H9 (cell line): Measurements from ENCODE around the gene PDLIM7. TPM values are rescaled to one million over a fixed set of nuclear protein-coding genes. Genes with fewer than 3 reads are reported as not detected.

Experiments used
- DNase-seq: peaks from one replicate; pipeline ENCODE4 v3.0.0-alpha.2; 2017
- H2AFZ ChIP-seq: one replicate; pipeline ENCODE4 v1.6.1; 2013; ENCODE audit warnings: mild to moderate bottlenecking, low read length, control low read depth, moderate library complexity
- H2AK5ac ChIP-seq: 2 replicates; pipeline ENCODE4 v1.6.1; 2013; ENCODE audit warnings: low read length, control low read depth, mixed read lengths; ENCODE audit not compliant: insufficient read length
- H2BK120ac ChIP-seq: one replicate; pipeline ENCODE4 v1.6.1; 2013; ENCODE audit warnings: low read depth, mild to moderate bottlenecking, low read length, control low read depth, inconsistent platforms; ENCODE audit not compliant: poor library complexity, severe bottlenecking
- H2BK12ac ChIP-seq: 2 replicates; pipeline ENCODE4 v1.6.1; 2013; ENCODE audit warnings: low read length, control low read depth, mixed read lengths, low read depth; ENCODE audit not compliant: insufficient read length
- H2BK15ac ChIP-seq: 2 replicates; pipeline ENCODE4 v1.6.1; 2013; ENCODE audit warnings: low read depth, low read length, control low read depth
- H2BK20ac ChIP-seq: one replicate; pipeline ENCODE4 v1.6.1; 2013; ENCODE audit warnings: low read depth, mild to moderate bottlenecking, low read length, control low read depth, inconsistent platforms; ENCODE audit not compliant: poor library complexity, severe bottlenecking
- H2BK5ac ChIP-seq: 2 replicates; pipeline ENCODE4 v1.6.1; 2013; ENCODE audit warnings: low read length, control low read depth, mixed read lengths; ENCODE audit not compliant: insufficient read length
- H3K14ac ChIP-seq: 2 replicates; pipeline ENCODE4 v1.6.1; 2013; ENCODE audit warnings: low read length, control low read depth; ENCODE audit not compliant: insufficient read depth
- H3K18ac ChIP-seq: 2 replicates; pipeline ENCODE4 v1.6.1; 2013; ENCODE audit warnings: low read depth, mild to moderate bottlenecking, mixed read lengths, low read length, control low read depth; ENCODE audit not compliant: insufficient read length
- H3K23ac ChIP-seq: 2 replicates; pipeline ENCODE4 v1.6.1; 2013; ENCODE audit warnings: low read length, control low read depth, mixed read lengths, low read depth; ENCODE audit not compliant: insufficient read length
- H3K23me2 ChIP-seq: 2 replicates; pipeline ENCODE4 v1.6.1; 2013; ENCODE audit warnings: low read depth, mild to moderate bottlenecking, mixed read lengths, low read length, control low read depth; ENCODE audit not compliant: insufficient read length, poor library complexity, severe bottlenecking
- H3K27ac ChIP-seq: 2 replicates; pipeline ENCODE4 v1.5.1; 2013; ENCODE audit warnings: low read length, control low read depth, mixed read lengths, low read depth; ENCODE audit not compliant: insufficient read length
- H3K27me3 ChIP-seq: 2 replicates; pipeline ENCODE4 v1.6.1; 2013; ENCODE audit warnings: low read length, control low read depth, inconsistent platforms; ENCODE audit not compliant: insufficient read depth
- H3K4ac ChIP-seq: 2 replicates; pipeline ENCODE4 v1.6.1; 2013; ENCODE audit warnings: low read depth, mild to moderate bottlenecking, control low read depth, inconsistent platforms, low read length, moderate library complexity
- H3K4me1 ChIP-seq: 2 replicates; pipeline ENCODE4 v1.6.1; 2013; ENCODE audit warnings: low read length, control low read depth, inconsistent platforms; ENCODE audit not compliant: insufficient read depth
- H3K4me2 ChIP-seq: 2 replicates; pipeline ENCODE4 v1.6.1; 2013; ENCODE audit warnings: low read length, control low read depth, mixed read lengths; ENCODE audit not compliant: insufficient read length, insufficient read depth
- H3K56ac ChIP-seq: 2 replicates; pipeline ENCODE4 v1.6.1; 2013; ENCODE audit warnings: low read depth, mild to moderate bottlenecking, mixed read lengths, low read length, control low read depth; ENCODE audit not compliant: insufficient read length
- H3K79me1 ChIP-seq: 2 replicates; pipeline ENCODE4 v1.6.1; 2013; ENCODE audit warnings: low read depth, mild to moderate bottlenecking, moderate library complexity, low read length, control low read depth, inconsistent platforms; ENCODE audit not compliant: insufficient read depth, poor library complexity, severe bottlenecking
- H3K79me2 ChIP-seq: 2 replicates; pipeline ENCODE4 v1.6.1; 2013; ENCODE audit warnings: low read length, control low read depth, inconsistent platforms; ENCODE audit not compliant: insufficient read depth
- H3K9ac ChIP-seq: 2 replicates; pipeline ENCODE4 v1.6.1; 2013; ENCODE audit warnings: low read length, control low read depth, mixed read lengths; ENCODE audit not compliant: insufficient read length; ENCODE audit errors: extremely low read depth
- H3K9me3 ChIP-seq: one replicate; pipeline ENCODE4 v1.6.1; 2013; ENCODE audit warnings: low read depth, low read length, inconsistent platforms; ENCODE audit not compliant: control insufficient read depth
- H3T11ph ChIP-seq: one replicate; pipeline ENCODE4 v1.6.1; 2013; ENCODE audit warnings: mild to moderate bottlenecking, low read length, control low read depth, inconsistent platforms
- H4K20me1 ChIP-seq: one replicate; pipeline ENCODE4 v1.6.1; 2013; ENCODE audit not compliant: control insufficient read depth, insufficient read length, insufficient read depth
- H4K5ac ChIP-seq: 2 replicates; pipeline ENCODE4 v1.6.1; 2013; ENCODE audit warnings: low read depth, mild to moderate bottlenecking, mixed read lengths, low read length, control low read depth; ENCODE audit not compliant: insufficient read length
- H4K8ac ChIP-seq: replicated peaks from 2 replicates; pipeline ENCODE4 v1.6.1; 2013; ENCODE audit warnings: low read length, control low read depth, mixed read lengths, low read depth; ENCODE audit not compliant: insufficient read length
- H4K91ac ChIP-seq: 2 replicates; pipeline ENCODE4 v1.6.1; 2013; ENCODE audit warnings: low read depth, mild to moderate bottlenecking, moderate library complexity, mixed read lengths, low read length, control low read depth; ENCODE audit not compliant: insufficient read length
- H3K27ac Mint-ChIP-seq, 3 experiments: 2 replicates in 2 of 3; 3 replicates in 1 of 3; pipeline ENCODE4 v1.8.0; 2020 to 2021; ENCODE audit warnings: mixed read lengths in 3 of 3, mild to moderate bottlenecking in 1 of 3, moderate library complexity in 1 of 3
- H3K27me3 Mint-ChIP-seq: 2 replicates; pipeline ENCODE4 v1.8.0; 2021; ENCODE audit warnings: low read depth, mild to moderate bottlenecking, moderate library complexity, mixed read lengths
- H3K36me3 Mint-ChIP-seq, 3 experiments: 2 replicates in 2 of 3; 3 replicates in 1 of 3; pipeline ENCODE4 v1.8.0; 2020 to 2021; ENCODE audit warnings: low read depth in 3 of 3, mixed read lengths in 3 of 3; ENCODE audit not compliant: insufficient read depth in 1 of 3
- H3K4me1 Mint-ChIP-seq, 2 experiments: 2 replicates each; pipeline ENCODE4 v1.8.0; 2020; ENCODE audit warnings: mixed read lengths in 2 of 2
- H3K4me3 Mint-ChIP-seq, 2 experiments: 2 replicates in 1 of 2; 3 replicates in 1 of 2; pipeline ENCODE4 v1.8.0; 2020 to 2021; ENCODE audit warnings: mild to moderate bottlenecking in 2 of 2, mixed read lengths in 2 of 2, moderate library complexity in 1 of 2
- H3K9me3 Mint-ChIP-seq, 2 experiments: 2 replicates in 1 of 2; 3 replicates in 1 of 2; pipeline ENCODE4 v1.8.0; 2020; ENCODE audit warnings: mild to moderate bottlenecking in 2 of 2, mixed read lengths in 2 of 2, moderate library complexity in 1 of 2
- CTCF ChIP-seq: fragments of 200-600 bp; sonication (generic); conservative IDR thresholded peaks from 3 replicates; pipeline ENCODE4 v1.8.0; 2021; ENCODE audit warnings: antibody characterized with exemption, mild to moderate bottlenecking
- WGBS: extraction: QIAGEN DNeasy Blood & Tissue Kit; methylation state at CpG from one replicate; pipeline ENCODE4 v1.1.7; 2013; ENCODE audit warnings: missing lambda C conversion rate, low lambda C conversion rate, mixed read lengths; ENCODE audit not compliant: insufficient read length; ENCODE audit errors: extremely low coverage; 5-methylcytosine and 5-hydroxymethylcytosine counted together
- total RNA-seq: library from RNA; stranded (reverse); gene quantifications from 2 replicates; pipeline ENCODE4 v1.2.1, GENCODE V29; 2021

Gene PDLIM7
- total RNA-seq, 1 experiment from 2014 or later: 137 TPM

GRCh38 chr5:177433658-177434217 lies 63.7 kb downstream of the PDLIM7 start:
- H3K27me3 Mint-ChIP-seq: peaks cover 1% of the 10 kb centered on the region; the same call in 1 of the 2 replicates
- H2BK12ac ChIP-seq: no peak overlapping the region
- H3K23ac ChIP-seq: no peak overlapping the region
- H3K79me2 ChIP-seq: no peaks in the 10 kb centered on the region
- H3K27me3 ChIP-seq: no peaks in the 10 kb centered on the region
- H2BK20ac ChIP-seq: no peak overlapping the region
- H3K4me2 ChIP-seq: no peak overlapping the region
- H3K27ac ChIP-seq: no peak overlapping the region
- H3K4ac ChIP-seq: no peak overlapping the region
- H2AK5ac ChIP-seq: no peak overlapping the region
- peaks cover 18 to 73% (median 62%) of the 10 kb centered on the region in 3 experiments; a peak in 6 of 7 replicates for H3K36me3 Mint-ChIP-seq
- no peaks in the 10 kb centered on the region for H3K9me3 Mint-ChIP-seq
- peaks cover 2% of the 10 kb centered on the region for H4K20me1 ChIP-seq
- H2BK5ac ChIP-seq: no peak overlapping the region
- TF ChIP-seq CTCF: no peak
- no peak overlapping the region for H4K5ac ChIP-seq
- WGBS: no CpG with 5 or more reads among the region's 29 CpGs
- no peak overlapping the region for H3K27ac Mint-ChIP-seq
- H3K9me3 ChIP-seq: no peaks in the 10 kb centered on the region
- peaks cover 6 to 18% of the 10 kb centered on the region in 2 experiments for H3K4me1 Mint-ChIP-seq
- no peak overlapping the region for H4K91ac ChIP-seq
- H2AFZ ChIP-seq: no peak overlapping the region
- H3K56ac ChIP-seq: no peak overlapping the region
- H3K14ac ChIP-seq: no peak overlapping the region
- no peak overlapping the region for H3K18ac ChIP-seq
- H3K9ac ChIP-seq: no peak overlapping the region
- H3T11ph ChIP-seq: no peak overlapping the region
- no peak overlapping the region for H2BK15ac ChIP-seq
- no peaks in the 10 kb centered on the region for H3K79me1 ChIP-seq
- no peaks in the 10 kb centered on the region for H3K23me2 ChIP-seq
- H2BK120ac ChIP-seq: no peak overlapping the region
- H4K8ac ChIP-seq: no peak overlapping the region
- no peak for DNase-seq
- H3K4me1 ChIP-seq: no peaks in the 10 kb centered on the region
- H3K4me3 Mint-ChIP-seq: no peak overlapping the region

Other genes starting within 250 kb of the PDLIM7 start
- gene RAB24, start 193.9 kb downstream of the PDLIM7 start, total RNA-seq: 17.6 and 18.6 TPM in 2 replicates
- 212 and 213 TPM in 2 replicates for gene PRELID1, start 193.8 kb downstream of the PDLIM7 start, total RNA-seq
- 9.8 and 10.9 TPM in 2 replicates for gene MXD3, start 185.7 kb downstream of the PDLIM7 start, total RNA-seq
- 105 and 106 TPM in 2 replicates for gene LMAN2, start 145.9 kb downstream of the PDLIM7 start, total RNA-seq
- gene RGS14, start 139.7 kb downstream of the PDLIM7 start, total RNA-seq: 12.3 and 16.4 TPM in 2 replicates
- gene SLC34A1, start 113.2 kb downstream of the PDLIM7 start, total RNA-seq: not detected in 2 replicates
- not detected in 2 replicates for gene PFN3, start 96.9 kb downstream of the PDLIM7 start, total RNA-seq
- 2.3 and 3.5 TPM in 2 replicates for gene F12, start 88.0 kb downstream of the PDLIM7 start, total RNA-seq
- gene GRK6, start 70.9 kb downstream of the PDLIM7 start, total RNA-seq: 73.7 and 75.2 TPM in 2 replicates
- 9.6 and 10.2 TPM in 2 replicates for gene PRR7, start 50.8 kb downstream of the PDLIM7 start, total RNA-seq
- gene DBN1, start 24.0 kb downstream of the PDLIM7 start, total RNA-seq: 339 and 340 TPM in 2 replicates
- 15.9 and 16.4 TPM in 2 replicates for gene DOK3, start 12.2 kb upstream of the PDLIM7 start, total RNA-seq
- gene DDX41, start 19.4 kb upstream of the PDLIM7 start, total RNA-seq: 125 and 133 TPM in 2 replicates
- gene FAM193B, start 57.0 kb upstream of the PDLIM7 start, total RNA-seq: 65.0 and 71.5 TPM in 2 replicates
- gene TMED9, start 94.6 kb upstream of the PDLIM7 start, total RNA-seq: 155 and 156 TPM in 2 replicates
- 26.3 TPM in 2 replicates for gene B4GALT7, start 102.5 kb upstream of the PDLIM7 start, total RNA-seq